DND-41 (cell line): ENCODE data around the gene SMIM9.

ENCODE experiments used
- EZH2 ChIP-seq: IDR thresholded peaks from 3 replicates; pipeline ENCODE4 v1.6.1; 2012; ENCODE audit warnings: borderline replicate concordance, low read depth, mild to moderate bottlenecking, moderate library complexity, low read length, inconsistent platforms; ENCODE audit not compliant: severe bottlenecking
- TF ChIP-seq, protein P1 (sequence below): IDR thresholded peaks from 2 replicates; pipeline ENCODE4 v1.5.1; 2012; ENCODE audit warnings: borderline replicate concordance, low read length, moderate library complexity, mild to moderate bottlenecking; ENCODE audit not compliant: poor library complexity, severe bottlenecking; ENCODE audit errors: extremely low read depth

DNA sequence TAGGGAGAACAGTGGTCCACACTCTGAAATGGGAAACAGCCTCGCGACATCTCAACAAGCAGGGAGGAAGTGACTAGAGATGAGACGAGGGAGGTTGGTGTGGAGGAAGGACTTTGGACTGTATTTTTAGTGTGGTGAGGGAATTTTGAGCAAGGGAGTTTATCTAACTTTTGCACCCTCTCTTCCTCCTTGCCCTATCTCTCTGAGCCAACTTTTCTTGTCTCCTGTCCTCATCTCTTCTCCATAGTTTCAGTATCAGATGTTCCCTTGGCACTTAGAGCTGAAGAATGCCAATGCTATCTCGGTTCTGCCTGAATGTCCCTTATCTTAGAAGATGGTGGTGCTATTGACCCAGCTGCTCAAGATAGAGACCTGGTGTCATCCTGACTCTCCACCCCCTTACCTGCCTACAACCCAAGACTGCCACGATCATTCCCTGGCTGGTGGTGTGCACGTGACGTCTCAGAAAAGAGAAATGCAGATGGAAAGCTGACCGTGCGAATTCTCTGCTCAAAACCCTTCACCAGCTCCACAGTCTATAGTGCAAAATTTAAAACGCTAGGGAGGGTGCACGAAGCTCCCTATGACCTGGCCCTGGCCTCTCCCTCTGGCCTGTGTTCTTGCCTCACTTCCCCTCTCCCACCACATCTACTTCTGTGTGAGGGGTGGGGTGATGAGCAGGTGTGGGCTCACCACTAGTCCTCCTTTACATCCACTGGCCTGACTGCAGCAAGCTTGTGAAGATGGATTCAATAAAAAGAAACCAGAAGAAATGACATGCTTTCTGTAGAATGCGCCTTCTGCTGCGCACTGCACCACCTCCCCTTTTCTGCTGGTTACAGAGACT is 50.1 kb downstream of the SMIM9 start:
- TF ChIP-seq EZH2, result no peak
- TF ChIP-seq, protein P1, sequence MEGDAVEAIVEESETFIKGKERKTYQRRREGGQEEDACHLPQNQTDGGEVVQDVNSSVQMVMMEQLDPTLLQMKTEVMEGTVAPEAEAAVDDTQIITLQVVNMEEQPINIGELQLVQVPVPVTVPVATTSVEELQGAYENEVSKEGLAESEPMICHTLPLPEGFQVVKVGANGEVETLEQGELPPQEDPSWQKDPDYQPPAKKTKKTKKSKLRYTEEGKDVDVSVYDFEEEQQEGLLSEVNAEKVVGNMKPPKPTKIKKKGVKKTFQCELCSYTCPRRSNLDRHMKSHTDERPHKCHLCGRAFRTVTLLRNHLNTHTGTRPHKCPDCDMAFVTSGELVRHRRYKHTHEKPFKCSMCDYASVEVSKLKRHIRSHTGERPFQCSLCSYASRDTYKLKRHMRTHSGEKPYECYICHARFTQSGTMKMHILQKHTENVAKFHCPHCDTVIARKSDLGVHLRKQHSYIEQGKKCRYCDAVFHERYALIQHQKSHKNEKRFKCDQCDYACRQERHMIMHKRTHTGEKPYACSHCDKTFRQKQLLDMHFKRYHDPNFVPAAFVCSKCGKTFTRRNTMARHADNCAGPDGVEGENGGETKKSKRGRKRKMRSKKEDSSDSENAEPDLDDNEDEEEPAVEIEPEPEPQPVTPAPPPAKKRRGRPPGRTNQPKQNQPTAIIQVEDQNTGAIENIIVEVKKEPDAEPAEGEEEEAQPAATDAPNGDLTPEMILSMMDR, result no peak
